HG03060 (cell line): ENCODE data around the gene H3-3A.

Source experiments
- ATAC-seq: cut with Tn5 transposase; IDR thresholded peaks from one replicate; pipeline ENCODE4 v1.9.1; 2021; ENCODE audit warnings: low read depth, moderate number of reproducible peaks; ENCODE audit not compliant: unreplicated experiment

Gene H3-3A

DNA sequence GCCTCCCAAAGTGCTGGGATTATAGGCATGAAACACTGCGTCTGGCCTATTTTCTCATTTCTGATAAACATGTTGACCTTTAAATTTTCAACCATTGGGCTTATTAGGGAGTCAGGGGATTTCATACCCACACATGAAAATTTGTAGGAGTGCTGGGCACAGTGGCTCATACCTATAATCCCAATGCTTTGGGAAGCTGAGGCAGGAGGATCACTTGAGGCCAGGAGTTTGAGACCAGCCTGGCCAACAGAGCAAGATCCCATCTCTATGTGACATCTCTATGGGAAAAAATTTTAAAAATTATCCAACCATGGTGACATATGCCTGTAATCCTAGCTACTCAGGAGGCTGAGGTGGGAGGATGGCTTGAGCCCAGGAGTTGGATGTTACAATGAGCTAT, 10.5 kb upstream of the H3-3A start:
- ATAC-seq = no peak

DNA sequence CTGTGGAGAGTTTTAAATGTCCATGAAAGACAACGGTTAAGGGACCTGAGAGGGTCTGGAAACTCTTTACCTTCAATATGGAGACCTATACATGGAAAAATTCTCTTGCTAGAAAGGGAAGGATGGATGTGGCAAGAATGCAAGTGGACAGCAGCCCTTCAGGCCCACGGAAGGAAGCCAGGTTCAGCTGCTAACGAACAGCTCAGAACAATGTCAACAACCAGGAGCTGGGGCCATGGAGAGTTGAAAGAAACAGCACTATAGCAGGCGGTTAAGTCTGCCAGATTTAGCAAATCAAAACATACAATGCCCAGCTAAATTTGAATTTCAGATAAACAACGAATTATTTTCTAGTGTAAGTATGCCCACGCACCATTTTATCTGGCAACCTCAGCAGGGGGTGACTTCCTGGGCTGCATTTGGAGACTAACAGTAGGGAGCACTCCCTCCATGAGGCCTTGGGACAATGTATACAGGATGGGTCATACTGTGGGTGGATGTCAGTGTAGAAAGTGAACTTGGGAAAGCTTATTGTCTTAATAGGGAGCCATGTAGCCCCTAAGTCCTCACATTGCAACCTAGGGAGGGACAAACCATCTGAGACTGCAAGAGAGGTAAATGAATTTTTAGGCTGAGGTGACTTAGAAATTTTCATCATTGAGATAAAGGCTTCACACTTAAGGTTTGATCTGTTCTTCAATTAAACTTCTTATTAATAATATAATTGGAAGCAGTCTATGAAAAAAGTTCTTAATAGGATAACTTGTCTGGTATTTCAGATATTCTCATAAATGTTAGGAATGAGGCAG, 7.8 kb upstream of the H3-3A start:
- ATAC-seq = no peak

DNA sequence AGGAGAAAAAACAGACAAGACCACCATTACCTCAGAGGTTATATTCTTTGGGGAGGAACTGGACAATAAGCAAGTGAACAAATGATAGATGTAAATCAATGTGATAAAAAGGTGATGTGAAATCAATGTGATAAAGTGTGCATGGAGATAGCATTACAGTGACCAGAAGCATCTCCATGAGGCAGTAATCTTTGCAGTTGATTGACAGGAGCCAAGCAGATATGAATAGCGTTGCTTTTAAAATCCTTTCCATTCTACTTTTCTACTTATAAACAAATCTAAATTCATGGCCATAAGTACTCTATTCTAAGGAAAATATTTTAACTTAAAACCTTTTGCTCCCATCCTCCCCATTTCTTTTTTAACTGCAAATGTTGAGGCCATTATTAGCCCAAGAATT, 2.8 kb upstream of the H3-3A start:
- no peak for ATAC-seq

DNA sequence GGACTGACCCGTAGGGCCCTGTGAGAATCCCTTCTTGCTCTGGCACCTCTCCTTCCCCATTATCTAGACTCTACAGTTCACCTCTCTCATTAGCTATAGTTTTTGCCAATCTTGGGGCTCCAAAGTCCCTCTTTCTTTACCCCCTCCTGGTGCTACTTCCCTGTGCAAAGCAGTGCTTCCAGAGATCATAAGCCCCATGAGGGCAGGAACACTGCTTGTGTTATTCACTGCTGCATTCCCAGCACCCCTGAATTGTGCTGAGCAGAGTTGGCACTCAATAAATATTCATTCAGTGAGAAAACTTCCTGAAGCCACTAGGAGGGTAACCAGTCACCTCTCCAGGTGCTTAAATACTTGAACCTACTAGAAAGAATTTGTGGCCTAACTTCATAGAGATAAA, 2.1 kb upstream of the H3-3A start:
- no peak for ATAC-seq

DNA sequence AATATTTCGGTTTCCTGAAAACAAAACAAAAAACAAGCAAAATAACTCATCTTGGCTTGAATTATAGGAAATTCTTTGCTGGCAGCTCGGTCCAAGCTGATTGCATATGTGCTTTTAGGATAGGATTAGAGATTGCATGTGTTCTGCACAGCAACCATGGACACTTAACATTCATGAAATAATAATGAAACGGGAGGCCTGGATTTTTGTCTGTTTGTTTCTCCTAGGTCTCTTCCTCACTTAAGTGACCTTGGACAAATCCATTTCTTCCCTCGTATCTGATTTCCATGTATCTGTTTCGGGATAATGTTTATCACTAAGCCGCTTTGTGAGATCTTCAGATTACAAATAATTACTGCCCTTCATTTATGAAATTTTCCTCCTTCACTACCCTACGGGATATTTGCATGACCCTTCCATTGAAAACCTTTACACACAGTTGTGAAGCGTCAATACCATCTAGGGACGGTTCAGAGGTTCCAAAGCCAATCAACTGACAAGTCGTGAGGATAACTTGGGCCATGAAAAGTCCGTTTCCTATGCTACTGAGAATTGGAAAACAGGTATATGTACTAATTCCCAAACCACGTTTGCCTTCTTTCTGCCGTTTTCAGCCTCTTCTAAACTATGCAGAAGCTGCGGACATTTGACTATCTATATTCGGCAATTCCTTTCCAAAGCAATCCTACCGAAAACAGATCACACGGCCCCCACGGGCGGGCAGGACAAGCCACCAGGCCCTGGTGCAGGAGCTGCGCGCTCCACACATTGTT, 1.3 kb upstream of the H3-3A start:
- ATAC-seq = no peak

DNA sequence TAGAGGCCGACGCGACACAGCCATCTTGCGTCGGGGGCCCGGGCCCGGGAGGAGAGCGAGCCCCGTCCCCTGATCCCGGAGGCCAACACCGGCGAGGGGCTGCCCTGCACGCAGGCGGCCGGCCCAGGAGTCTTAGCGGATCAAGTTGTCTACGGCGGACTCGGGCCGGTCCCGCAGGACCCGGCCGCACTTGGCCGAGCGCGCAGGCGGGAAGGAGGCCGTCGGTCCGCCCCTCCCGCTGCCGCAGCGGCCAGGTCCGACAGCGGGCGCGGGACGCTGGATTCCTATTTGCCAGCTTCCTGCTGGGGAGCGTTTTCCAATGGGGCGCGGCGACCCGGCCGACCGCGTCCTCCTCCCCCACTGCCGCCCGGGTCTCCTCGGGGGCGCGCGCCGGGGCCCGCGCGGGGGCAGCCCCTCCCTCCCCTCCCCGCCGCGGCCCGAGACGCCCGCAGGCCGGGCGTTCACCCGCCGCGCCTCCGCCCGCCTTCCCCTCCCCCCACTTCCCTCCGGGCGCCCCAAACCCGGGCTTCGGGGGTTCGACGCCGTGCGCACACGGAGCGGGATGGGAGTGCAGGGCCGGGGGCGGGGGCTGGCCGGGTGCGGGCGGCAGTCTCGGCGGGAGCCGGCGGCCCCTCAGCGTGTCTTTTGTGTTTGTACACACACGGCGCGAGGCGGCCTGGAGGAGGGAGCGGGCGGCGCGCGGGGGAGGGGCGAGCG, 517 bp upstream of the H3-3A start:
- ATAC-seq = peak; percentile 15

DNA sequence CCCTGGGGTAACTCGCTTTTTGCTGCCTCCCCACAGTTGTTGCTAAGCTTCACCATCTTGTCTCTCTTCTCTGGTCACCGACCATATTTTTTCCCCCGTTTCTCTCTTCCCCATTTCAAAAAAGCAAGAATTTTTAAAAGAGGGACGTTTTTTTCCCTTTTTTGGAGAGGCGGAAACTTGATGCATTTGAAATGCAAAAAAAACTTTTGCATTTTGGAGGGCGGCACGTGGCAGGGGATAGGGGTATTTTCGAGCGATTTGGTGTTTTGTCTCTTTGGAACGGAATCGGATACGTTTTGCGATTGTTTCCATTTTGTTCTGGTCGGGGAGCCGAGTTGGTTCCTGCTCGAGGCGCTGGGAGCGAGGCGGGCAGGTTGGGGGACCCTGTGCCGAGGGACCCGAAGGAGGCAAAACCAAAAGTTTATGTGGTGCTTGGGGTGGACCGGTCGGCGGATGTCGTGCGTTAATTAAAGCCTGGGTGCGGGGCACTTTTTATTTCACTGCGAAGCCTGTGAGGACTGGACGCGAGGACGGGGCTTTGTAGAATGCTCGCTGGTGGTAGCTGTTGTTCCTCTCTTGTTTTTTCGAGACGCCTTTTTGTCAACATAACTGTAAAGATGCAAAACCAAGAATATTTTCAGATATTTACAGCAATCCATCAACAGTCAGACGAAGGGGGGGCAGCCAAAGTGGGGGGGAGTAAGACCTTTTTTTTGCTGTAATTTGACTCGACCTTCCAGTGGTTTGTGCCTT, 884 bp downstream of the H3-3A start:
- ATAC-seq = no peak

DNA sequence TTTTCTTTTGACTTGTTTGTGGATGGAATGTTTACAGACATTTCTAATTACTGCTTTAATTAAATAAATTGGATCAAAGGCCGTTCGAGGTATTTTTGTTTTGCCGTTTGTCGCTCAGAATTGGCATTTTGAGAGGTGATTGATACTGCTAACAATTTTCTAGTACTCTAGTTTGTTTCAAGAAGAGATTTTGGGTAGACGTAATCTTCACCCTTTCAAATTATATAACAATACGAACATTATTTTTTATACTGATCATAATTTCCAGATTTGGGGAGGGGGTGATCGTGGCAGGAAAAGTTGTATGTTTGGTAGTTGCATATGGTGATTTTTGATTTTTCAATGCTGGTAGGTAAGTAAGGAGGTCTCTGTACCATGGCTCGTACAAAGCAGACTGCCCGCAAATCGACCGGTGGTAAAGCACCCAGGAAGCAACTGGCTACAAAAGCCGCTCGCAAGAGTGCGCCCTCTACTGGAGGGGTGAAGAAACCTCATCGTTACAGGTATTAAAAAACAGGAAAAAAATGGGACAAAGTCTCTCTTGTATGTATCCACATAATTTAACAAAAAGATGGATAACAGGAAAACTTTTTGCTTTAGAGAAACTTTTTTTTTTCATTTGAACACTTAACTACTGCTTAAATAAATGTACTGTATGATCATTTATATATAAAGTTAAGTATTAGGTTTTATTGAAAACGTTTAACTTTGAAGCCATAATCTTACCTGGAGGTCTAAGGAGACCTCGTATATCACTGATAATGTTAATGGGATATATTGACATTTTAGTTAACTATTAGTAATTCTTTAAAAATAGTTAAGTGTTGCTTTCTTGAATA, 1.7 kb downstream of the H3-3A start:
- no peak for ATAC-seq

DNA sequence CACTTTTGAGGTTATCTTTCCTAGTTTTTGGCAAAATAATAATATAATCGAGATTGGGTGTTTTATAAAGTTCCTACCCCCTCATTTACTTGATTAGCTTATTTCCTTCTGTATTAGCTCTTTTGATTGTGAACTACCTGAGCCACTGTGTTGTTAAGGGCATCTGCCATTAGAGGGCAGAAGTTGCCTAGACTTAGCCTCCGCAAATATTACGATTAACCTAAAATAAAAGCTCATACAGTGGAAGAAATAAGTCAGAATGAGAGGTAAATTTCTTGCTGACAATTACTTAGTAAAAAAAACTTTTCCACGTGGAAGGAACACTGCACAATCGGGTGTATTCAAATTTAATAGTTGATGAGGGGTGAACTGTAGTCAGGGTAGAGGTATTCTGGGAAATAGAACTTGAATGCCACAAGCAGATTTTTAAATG, 2.3 kb downstream of the H3-3A start:
- ATAC-seq = no peak

DNA sequence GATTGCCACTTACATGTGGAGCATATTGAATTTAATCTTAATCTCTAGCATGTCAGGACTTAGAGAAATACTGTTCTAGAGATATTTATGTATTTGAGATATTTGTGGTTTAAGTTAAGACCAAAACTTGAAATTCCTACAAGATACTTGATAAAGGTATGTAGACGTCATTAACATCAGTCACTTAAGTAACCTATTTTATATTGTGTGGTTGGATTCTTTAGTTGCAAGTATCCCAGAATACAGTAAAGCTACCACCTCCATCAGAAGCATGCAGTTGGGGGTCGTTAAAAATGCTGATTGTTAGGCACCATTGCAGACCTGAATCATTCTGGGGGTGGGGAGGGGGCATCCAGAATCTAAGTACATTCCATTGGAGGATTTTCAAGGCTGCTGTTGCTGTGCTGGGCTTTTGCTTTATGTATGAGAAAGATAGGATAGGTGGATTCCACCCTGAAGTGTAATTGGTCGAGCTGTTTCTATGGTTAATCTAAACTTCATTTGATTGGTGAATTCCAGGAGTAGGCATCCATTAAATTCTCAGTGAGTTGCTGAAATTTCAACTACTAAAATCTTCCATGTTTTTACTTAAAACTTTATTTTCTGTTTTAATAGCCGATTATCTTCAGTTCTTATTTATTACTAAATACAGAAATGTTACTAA, 4.0 kb downstream of the H3-3A start:
- no peak for ATAC-seq

DNA sequence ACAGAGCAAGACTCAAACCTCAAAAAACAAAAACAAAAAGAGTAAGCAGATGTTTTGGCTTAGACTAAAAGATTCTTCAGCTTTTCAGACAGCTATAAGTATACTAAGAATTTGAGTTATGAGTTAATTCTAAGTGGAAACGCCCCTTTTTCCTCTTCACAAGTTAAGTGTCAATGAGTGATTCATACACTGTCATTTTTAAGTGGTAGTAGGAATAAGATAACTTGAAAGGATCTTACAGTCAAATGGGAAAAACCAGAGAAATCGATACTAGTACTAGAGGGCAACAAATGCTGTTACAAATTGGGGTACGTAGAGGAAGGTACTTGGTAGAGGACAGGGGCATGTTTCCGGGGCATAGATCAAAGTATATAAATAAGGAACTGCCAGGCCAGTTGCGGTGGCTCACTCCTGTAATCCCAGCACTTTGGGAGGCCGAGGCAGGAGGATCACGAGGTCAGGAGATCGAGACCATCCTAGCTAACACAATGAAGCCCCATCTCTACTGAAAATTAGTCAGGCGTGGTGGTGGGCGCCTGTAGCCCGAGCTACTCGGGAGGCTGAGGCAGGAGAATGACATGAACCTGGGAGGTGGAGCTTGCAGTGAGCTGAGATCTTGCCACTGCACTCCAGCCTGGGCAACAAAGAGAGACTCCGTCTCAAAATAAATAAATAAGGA, 7.4 kb downstream of the H3-3A start:
- no peak for ATAC-seq

DNA sequence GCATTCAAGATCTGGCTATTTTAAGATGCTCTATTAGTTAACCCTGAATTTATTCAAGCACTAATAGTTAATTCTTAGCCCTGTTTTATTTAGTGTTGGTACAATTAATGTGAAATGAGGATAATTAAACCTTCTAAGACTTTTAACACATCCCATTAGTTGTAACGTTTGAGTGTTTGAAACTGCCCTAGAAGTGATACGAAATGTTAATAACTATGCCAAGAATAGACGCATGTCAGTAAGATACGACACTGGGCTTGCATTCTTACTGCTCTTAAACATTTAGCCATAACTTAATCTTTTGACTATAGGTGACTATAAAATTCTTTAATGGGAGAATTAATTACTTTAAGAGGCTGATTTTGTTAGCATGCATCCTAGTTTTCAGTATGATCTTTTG, 9.8 kb downstream of the H3-3A start:
- no peak for ATAC-seq

DNA sequence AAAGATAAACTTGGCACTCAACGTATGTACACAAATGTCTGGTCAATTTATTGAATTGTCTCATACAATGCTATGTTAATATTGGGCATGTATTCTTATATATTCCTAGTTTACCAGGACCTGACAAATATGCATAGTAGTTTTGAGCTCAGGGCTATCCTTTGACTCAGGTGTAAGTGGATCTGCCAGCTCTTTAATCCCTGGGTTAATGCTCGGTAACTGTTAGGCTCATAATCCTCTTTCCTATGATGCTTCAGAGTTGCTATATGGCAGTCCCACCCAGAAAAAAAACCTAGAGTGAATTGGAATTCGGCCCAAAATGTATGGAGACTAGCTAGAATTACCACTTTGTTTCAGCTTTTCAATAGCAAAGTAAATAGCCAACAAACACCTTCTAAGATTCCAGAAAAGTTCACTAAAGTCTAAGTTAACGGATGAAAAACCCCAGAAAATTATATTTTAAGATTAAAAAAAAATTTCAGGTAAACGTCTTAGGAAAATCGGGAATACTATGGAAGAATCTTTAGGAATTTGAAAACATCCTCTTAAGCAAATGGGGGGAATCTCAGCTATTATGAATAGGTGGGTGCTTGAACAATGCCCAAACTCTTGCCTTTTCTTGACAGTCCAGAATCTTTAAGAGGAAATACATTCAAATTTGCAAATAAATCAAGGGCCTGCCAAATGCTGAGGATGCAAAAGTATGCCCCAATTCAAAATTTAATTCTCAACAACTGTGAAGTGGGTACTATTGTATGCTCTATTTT, 10.9 kb downstream of the H3-3A start:
- ATAC-seq = no peak

DNA sequence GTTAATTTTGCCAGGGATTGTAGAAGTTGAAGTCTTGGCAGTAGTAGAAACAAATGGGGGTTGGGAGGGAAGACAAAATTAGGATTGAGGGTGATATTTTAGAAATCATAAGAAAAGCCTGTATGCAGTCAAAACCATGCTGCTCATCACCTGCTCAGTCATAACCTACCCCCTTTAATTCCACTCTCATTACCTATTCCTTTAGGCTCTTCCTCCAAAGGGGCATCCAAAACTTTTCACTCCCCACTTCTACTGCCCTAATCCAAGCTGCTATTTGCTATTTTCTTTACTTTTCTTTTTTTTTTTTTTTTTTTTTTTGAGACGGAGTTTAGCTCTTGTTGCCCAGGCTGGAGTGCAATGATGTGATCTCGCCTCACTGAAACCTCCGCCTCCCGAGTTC, 11.5 kb downstream of the H3-3A start:
- no peak for ATAC-seq

DNA sequence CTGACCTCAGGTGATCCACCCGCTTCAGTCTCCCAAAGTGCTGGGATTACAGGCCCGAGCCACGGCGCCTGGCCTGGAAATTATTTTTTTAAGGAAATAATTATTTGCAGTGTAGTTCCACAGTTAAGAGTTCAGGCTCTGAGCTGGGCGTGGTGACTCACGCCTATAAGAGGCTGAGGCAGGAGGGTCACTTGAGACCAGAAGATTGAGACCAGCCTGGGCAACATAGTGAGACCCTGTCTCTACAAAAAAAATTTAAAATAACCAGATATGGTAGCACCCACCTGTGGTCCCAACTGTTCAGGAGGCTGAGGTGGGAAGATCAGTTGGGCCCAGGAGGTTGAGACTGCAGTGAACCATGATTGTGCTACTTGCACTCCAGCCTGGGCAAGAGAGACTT, 13.9 kb downstream of the H3-3A start:
- ATAC-seq = no peak

DNA sequence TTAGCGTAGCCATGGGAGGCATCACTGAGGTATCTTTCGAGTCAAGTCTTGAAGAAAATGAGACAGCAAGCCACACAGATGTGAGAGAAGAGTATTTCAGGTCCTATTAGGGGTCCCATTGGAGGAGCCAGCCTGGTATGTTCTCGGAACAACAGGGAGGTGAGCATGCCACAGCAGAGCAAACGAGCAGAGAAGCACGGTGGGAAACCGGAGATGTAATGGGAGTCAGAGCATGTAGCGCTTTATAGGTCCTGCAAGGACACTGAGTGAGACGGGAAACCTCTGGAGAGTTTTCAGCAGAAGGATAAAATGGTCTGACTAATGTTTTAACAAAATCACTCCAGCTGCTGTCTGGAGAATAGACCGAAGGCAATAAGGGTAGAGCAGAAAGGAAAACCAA, 15.9 kb downstream of the H3-3A start:
- ATAC-seq = no peak

DNA sequence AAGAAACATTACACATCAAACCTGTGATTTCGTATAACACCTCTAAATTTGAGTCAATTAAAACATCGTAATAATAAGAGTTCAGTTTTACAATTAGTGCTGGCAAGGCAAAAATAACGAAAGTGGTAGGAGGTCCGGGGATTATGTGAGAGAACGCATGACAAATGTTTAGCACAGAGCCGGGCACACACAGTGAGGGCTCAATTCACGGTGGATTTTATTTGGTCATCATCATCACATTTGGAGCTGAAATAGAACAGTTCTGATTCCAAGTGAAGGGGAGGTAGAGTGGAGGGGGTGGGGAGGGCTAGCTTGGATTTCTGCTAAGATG, 20.0 kb downstream of the H3-3A start:
- ATAC-seq = no peak

DNA sequence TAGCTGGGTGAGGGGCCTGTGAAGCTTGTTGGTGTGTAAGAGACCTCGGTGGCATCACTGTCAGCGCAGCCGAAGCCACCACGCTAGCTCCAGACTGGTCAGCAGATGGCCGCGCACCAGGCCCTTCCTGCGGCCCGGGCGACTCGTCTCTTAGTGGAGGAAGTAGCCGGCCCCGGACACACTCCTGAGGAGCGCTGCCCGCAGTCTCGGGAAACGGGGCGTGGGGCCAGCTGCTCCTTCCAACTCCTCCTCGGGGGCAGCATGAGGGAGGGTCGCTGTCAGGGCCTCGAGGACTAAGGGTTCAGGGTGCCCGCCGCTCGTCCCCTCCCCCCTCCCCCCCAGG, 20.4 kb downstream of the H3-3A start:
- peak; percentile 10 for ATAC-seq
